ENCODE measurements around the gene TRHDE.

- TF ChIP-seq CTCF (conservative IDR thresholded peaks at IDR 0.05) = no peak
- TF ChIP-seq EZH2 (IDR thresholded peaks at IDR 0.05; ENCODE audit: low read depth) = no peak
These were observed 230.4 kb downstream of the TRHDE start for GRCh38 chr12:72502546-72502945.

All from PC-9 (cell line).